H9 (cell line): ENCODE measurements around the gene ZNF512. TPM values are rescaled to one million over a fixed set of nuclear protein-coding genes. Genes with fewer than 3 reads are reported as not detected.

Experiments used
- DNase-seq: peaks from one replicate; pipeline ENCODE4 v3.0.0-alpha.2; 2017
- H2AFZ ChIP-seq: one replicate; pipeline ENCODE4 v1.6.1; 2013; ENCODE audit warnings: mild to moderate bottlenecking, low read length, control low read depth, moderate library complexity
- H2AK5ac ChIP-seq: 2 replicates; pipeline ENCODE4 v1.6.1; 2013; ENCODE audit warnings: low read length, control low read depth, mixed read lengths; ENCODE audit not compliant: insufficient read length
- H2BK120ac ChIP-seq: one replicate; pipeline ENCODE4 v1.6.1; 2013; ENCODE audit warnings: low read depth, mild to moderate bottlenecking, low read length, control low read depth, inconsistent platforms; ENCODE audit not compliant: poor library complexity, severe bottlenecking
- H2BK12ac ChIP-seq: 2 replicates; pipeline ENCODE4 v1.6.1; 2013; ENCODE audit warnings: low read length, control low read depth, mixed read lengths, low read depth; ENCODE audit not compliant: insufficient read length
- H2BK15ac ChIP-seq: 2 replicates; pipeline ENCODE4 v1.6.1; 2013; ENCODE audit warnings: low read depth, low read length, control low read depth
- H2BK20ac ChIP-seq: one replicate; pipeline ENCODE4 v1.6.1; 2013; ENCODE audit warnings: low read depth, mild to moderate bottlenecking, low read length, control low read depth, inconsistent platforms; ENCODE audit not compliant: poor library complexity, severe bottlenecking
- H2BK5ac ChIP-seq: 2 replicates; pipeline ENCODE4 v1.6.1; 2013; ENCODE audit warnings: low read length, control low read depth, mixed read lengths; ENCODE audit not compliant: insufficient read length
- H3K14ac ChIP-seq: 2 replicates; pipeline ENCODE4 v1.6.1; 2013; ENCODE audit warnings: low read length, control low read depth; ENCODE audit not compliant: insufficient read depth
- H3K18ac ChIP-seq: 2 replicates; pipeline ENCODE4 v1.6.1; 2013; ENCODE audit warnings: low read depth, mild to moderate bottlenecking, mixed read lengths, low read length, control low read depth; ENCODE audit not compliant: insufficient read length
- H3K23ac ChIP-seq: 2 replicates; pipeline ENCODE4 v1.6.1; 2013; ENCODE audit warnings: low read length, control low read depth, mixed read lengths, low read depth; ENCODE audit not compliant: insufficient read length
- H3K23me2 ChIP-seq: 2 replicates; pipeline ENCODE4 v1.6.1; 2013; ENCODE audit warnings: low read depth, mild to moderate bottlenecking, mixed read lengths, low read length, control low read depth; ENCODE audit not compliant: insufficient read length, poor library complexity, severe bottlenecking
- H3K27ac ChIP-seq: 2 replicates; pipeline ENCODE4 v1.5.1; 2013; ENCODE audit warnings: low read length, control low read depth, mixed read lengths, low read depth; ENCODE audit not compliant: insufficient read length
- H3K27me3 ChIP-seq: 2 replicates; pipeline ENCODE4 v1.6.1; 2013; ENCODE audit warnings: low read length, control low read depth, inconsistent platforms; ENCODE audit not compliant: insufficient read depth
- H3K4ac ChIP-seq: 2 replicates; pipeline ENCODE4 v1.6.1; 2013; ENCODE audit warnings: low read depth, mild to moderate bottlenecking, control low read depth, inconsistent platforms, low read length, moderate library complexity
- H3K4me1 ChIP-seq: 2 replicates; pipeline ENCODE4 v1.6.1; 2013; ENCODE audit warnings: low read length, control low read depth, inconsistent platforms; ENCODE audit not compliant: insufficient read depth
- H3K4me2 ChIP-seq: 2 replicates; pipeline ENCODE4 v1.6.1; 2013; ENCODE audit warnings: low read length, control low read depth, mixed read lengths; ENCODE audit not compliant: insufficient read length, insufficient read depth
- H3K56ac ChIP-seq: 2 replicates; pipeline ENCODE4 v1.6.1; 2013; ENCODE audit warnings: low read depth, mild to moderate bottlenecking, mixed read lengths, low read length, control low read depth; ENCODE audit not compliant: insufficient read length
- H3K79me1 ChIP-seq: 2 replicates; pipeline ENCODE4 v1.6.1; 2013; ENCODE audit warnings: low read depth, mild to moderate bottlenecking, moderate library complexity, low read length, control low read depth, inconsistent platforms; ENCODE audit not compliant: insufficient read depth, poor library complexity, severe bottlenecking
- H3K79me2 ChIP-seq: 2 replicates; pipeline ENCODE4 v1.6.1; 2013; ENCODE audit warnings: low read length, control low read depth, inconsistent platforms; ENCODE audit not compliant: insufficient read depth
- H3K9ac ChIP-seq: 2 replicates; pipeline ENCODE4 v1.6.1; 2013; ENCODE audit warnings: low read length, control low read depth, mixed read lengths; ENCODE audit not compliant: insufficient read length; ENCODE audit errors: extremely low read depth
- H3K9me3 ChIP-seq: one replicate; pipeline ENCODE4 v1.6.1; 2013; ENCODE audit warnings: low read depth, low read length, inconsistent platforms; ENCODE audit not compliant: control insufficient read depth
- H3T11ph ChIP-seq: one replicate; pipeline ENCODE4 v1.6.1; 2013; ENCODE audit warnings: mild to moderate bottlenecking, low read length, control low read depth, inconsistent platforms
- H4K20me1 ChIP-seq: one replicate; pipeline ENCODE4 v1.6.1; 2013; ENCODE audit not compliant: control insufficient read depth, insufficient read length, insufficient read depth
- H4K5ac ChIP-seq: 2 replicates; pipeline ENCODE4 v1.6.1; 2013; ENCODE audit warnings: low read depth, mild to moderate bottlenecking, mixed read lengths, low read length, control low read depth; ENCODE audit not compliant: insufficient read length
- H4K8ac ChIP-seq: replicated peaks from 2 replicates; pipeline ENCODE4 v1.6.1; 2013; ENCODE audit warnings: low read length, control low read depth, mixed read lengths, low read depth; ENCODE audit not compliant: insufficient read length
- H4K91ac ChIP-seq: 2 replicates; pipeline ENCODE4 v1.6.1; 2013; ENCODE audit warnings: low read depth, mild to moderate bottlenecking, moderate library complexity, mixed read lengths, low read length, control low read depth; ENCODE audit not compliant: insufficient read length
- H3K27ac Mint-ChIP-seq, 3 experiments: 2 replicates in 2 of 3; 3 replicates in 1 of 3; pipeline ENCODE4 v1.8.0; 2020 to 2021; ENCODE audit warnings: mixed read lengths in 3 of 3, mild to moderate bottlenecking in 1 of 3, moderate library complexity in 1 of 3
- H3K27me3 Mint-ChIP-seq: 2 replicates; pipeline ENCODE4 v1.8.0; 2021; ENCODE audit warnings: low read depth, mild to moderate bottlenecking, moderate library complexity, mixed read lengths
- H3K36me3 Mint-ChIP-seq, 3 experiments: 2 replicates in 2 of 3; 3 replicates in 1 of 3; pipeline ENCODE4 v1.8.0; 2020 to 2021; ENCODE audit warnings: low read depth in 3 of 3, mixed read lengths in 3 of 3; ENCODE audit not compliant: insufficient read depth in 1 of 3
- H3K4me1 Mint-ChIP-seq, 2 experiments: 2 replicates each; pipeline ENCODE4 v1.8.0; 2020; ENCODE audit warnings: mixed read lengths in 2 of 2
- H3K4me3 Mint-ChIP-seq, 2 experiments: 2 replicates in 1 of 2; 3 replicates in 1 of 2; pipeline ENCODE4 v1.8.0; 2020 to 2021; ENCODE audit warnings: mild to moderate bottlenecking in 2 of 2, mixed read lengths in 2 of 2, moderate library complexity in 1 of 2
- H3K9me3 Mint-ChIP-seq, 2 experiments: 2 replicates in 1 of 2; 3 replicates in 1 of 2; pipeline ENCODE4 v1.8.0; 2020; ENCODE audit warnings: mild to moderate bottlenecking in 2 of 2, mixed read lengths in 2 of 2, moderate library complexity in 1 of 2
- CTCF ChIP-seq: fragments of 200-600 bp; sonication (generic); conservative IDR thresholded peaks from 3 replicates; pipeline ENCODE4 v1.8.0; 2021; ENCODE audit warnings: antibody characterized with exemption, mild to moderate bottlenecking
- WGBS: extraction: QIAGEN DNeasy Blood & Tissue Kit; methylation state at CpG from one replicate; pipeline ENCODE4 v1.1.7; 2013; ENCODE audit warnings: missing lambda C conversion rate, low lambda C conversion rate, mixed read lengths; ENCODE audit not compliant: insufficient read length; ENCODE audit errors: extremely low coverage; 5-methylcytosine and 5-hydroxymethylcytosine counted together
- total RNA-seq: library from RNA; stranded (reverse); gene quantifications from 2 replicates; pipeline ENCODE4 v1.2.1, GENCODE V29; 2021

The ZNF512 gene
- total RNA-seq, 1 experiment from 2014 or later, result 38.2 TPM

DNA sequence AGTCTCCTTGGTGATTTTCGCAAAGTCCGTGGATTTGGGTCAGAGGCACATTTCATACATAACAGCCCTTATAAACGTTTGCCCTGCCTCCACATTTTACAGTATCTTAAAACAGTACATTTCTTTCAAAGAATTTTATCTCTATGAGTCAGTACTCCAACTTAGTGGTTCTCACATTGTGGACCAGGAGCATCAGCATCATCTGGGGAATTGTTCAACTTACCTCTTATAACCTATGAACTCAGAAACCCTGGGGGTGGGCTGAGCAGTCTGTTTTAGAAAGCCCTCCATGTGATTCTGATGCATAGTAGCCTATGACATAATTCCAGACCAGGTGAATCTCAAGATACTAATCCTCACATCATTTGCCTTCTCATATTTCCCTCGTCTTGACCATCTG lies 68.2 kb downstream of the ZNF512 start:
- Histone ChIP-seq H3K23ac (no peak overlapping the region), H4K5ac (no peak overlapping the region), H2AK5ac (no peak overlapping the region), H4K20me1 (no peaks in the 10 kb centered on the region), H2BK5ac (no peak overlapping the region), H3K9me3 (no peaks in the 10 kb centered on the region), H2AFZ (no peak overlapping the region), H3K18ac (no peak overlapping the region), H4K8ac (no peak overlapping the region), H3K9ac (no peak overlapping the region), H3K4me1 (no peaks in the 10 kb centered on the region), H3T11ph (no peak overlapping the region), H3K79me1 (no peaks in the 10 kb centered on the region), H3K27me3 (no peaks in the 10 kb centered on the region), H2BK120ac (no peak overlapping the region), H3K27ac (no peak overlapping the region), H3K4me2 (no peak overlapping the region), H4K91ac (no peak overlapping the region), H3K23me2 (no peaks in the 10 kb centered on the region), H3K14ac (no peak overlapping the region), H3K56ac (no peak overlapping the region), H3K4ac (no peak overlapping the region), H2BK15ac (no peak overlapping the region), H2BK20ac (no peak overlapping the region), H3K79me2 (no peaks in the 10 kb centered on the region), H2BK12ac (no peak overlapping the region)
- no peak for TF ChIP-seq CTCF
- H3K4me1 Mint-ChIP-seq, result peaks cover 10 to 14% of the 10 kb centered on the region in 2 experiments
- H3K27ac Mint-ChIP-seq, result no peak overlapping the region
- no CpG with 5 or more reads among the region's 4 CpGs for WGBS
- H3K27me3 Mint-ChIP-seq, result no peaks in the 10 kb centered on the region
- DNase-seq, result no peak
- no peaks in the 10 kb centered on the region for H3K9me3 Mint-ChIP-seq
- no peak overlapping the region for H3K4me3 Mint-ChIP-seq
- peaks cover 18 to 81% (median 69%) of the 10 kb centered on the region in 3 experiments; a peak in 6 of 7 replicates for H3K36me3 Mint-ChIP-seq
